DMS114 treated with DMSO at 0.1 percent for 48 hours (cell line): ENCODE measurements around the gene NRF1.
"Not testable (repeated sequence)": the region's sequence is repeated elsewhere in the genome, so short reads cannot be mapped to it uniquely, and the experiment has no call there.

Experiments
- DNase-seq: peaks from one replicate; lab custom pipeline; 2025; ENCODE audit not compliant: unreplicated experiment; lab: John Stamatoyannopoulos, UW

NRF1 gene

DNA sequence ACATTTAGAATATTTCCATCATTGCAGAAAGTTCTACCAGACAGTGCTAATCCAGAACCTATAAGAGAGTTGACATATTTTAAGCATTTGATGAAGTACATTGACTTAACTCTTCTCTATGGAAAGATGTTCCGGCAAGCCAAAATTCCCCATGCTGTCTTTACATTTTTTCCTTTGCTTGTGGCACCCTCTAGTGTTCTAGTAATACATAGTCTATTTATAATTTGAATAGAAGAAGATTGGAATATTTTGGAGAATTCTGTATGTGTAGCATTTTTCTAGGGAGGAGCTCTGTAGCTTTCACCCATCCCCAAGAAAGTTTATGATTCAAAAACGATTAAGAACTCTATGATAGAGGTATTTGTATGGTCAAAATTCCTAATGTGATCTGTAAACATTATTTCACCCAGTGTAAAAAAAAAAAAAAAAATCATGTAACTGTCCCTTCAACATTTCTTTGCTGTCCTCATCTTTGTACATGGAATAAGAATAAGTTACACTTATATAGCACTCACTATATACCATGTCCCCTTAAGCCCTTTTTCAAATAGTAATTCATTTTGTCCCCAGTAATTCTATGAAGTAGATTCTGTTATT is 33.2 kb downstream of the NRF1 start:
- peak; percentile 64 for DNase-seq

GRCh38 chr7:129646369-129647021 is 35.0 kb downstream of the NRF1 start:
- DNase-seq, result no peak

GRCh38 chr7:129649128-129649690 is 37.7 kb downstream of the NRF1 start:
- no peak for DNase-seq

DNA sequence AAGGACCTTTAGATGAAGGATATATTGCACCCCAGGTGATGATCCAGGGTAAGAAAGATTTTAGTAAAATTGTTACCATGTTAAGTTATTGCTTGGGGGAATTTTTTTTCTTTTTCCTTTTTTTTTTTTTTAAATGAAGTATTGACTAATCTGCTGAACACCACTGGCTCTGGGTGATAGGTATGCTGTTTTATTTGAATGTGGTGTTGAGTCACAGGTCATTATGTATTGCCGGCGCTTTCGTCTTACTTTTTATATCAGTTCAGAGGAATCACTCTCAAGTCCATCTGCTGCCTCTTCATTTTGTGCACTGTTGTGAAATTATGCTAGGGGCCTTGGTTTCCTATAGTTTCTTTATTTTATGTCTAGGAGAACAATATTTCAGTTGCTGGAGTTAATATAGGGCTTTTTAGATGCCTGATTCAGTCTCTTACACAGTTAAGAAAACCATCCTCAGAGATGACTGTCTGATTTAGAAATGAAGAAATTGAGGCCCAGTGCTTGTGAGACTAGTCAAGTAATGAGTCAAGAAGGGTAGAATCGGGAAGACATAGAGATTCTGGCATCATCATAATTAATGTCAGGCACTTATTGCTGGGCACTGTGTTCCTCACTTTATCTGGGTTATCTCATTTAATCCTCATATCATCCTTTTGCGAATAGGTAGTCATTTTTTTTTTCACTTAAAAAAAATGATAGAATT is 38.7 kb downstream of the NRF1 start:
- DNase-seq, result no peak

GRCh38 chr7:129652914-129653313 is 41.4 kb downstream of the NRF1 start:
- DNase-seq, result no peak

- no peak for DNase-seq
Measured at GRCh38 chr7:129655811-129656210, 44.3 kb downstream of the NRF1 start.

GRCh38 chr7:129657363-129657762 is 45.8 kb downstream of the NRF1 start:
- no peak for DNase-seq

DNA sequence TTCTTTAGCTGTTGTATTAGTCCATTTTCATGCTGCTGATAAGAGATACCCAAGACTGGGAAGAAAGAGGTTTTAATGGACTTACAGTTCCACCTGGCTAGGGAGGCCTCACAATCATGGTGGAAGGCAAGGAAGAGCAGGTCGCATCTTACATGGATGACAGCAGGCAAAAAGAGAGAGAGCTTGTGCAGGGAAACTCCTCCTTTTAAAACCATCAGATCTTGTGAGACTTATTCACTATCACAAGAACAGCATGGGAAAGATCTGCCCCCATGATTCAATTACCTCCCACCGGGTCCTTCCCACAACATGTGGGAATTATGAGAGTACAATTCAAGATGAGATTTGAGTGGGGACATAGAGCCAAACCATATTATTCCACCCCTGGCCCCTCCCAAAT is 48.4 kb downstream of the NRF1 start:
- DNase-seq, result not testable (repeated sequence)

DNA sequence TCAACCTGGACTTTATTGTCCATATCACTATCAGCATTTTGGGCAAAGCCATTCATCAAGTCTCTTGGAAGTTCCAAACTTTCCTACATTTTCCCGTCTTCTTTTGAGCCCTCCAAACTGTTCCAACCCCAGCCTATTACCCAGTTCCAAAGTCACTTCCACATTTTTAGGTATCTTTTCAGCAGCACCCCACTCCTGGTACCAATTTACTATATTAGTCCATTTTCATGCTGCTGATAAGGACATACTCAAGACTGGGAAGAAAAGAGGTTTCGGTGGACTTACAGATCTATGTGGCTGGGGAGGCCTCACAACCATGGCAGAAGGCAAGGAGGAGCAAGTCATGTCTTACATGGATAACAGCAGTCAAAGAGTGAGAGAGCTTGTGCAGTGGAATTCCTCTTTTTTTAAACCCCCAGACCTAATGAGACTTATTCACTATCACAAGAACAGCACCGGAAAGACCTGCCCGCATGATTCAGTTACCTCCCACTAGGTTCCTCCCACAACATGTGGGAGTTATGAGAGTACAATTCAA is 50.2 kb downstream of the NRF1 start:
- DNase-seq, result no peak

DNA sequence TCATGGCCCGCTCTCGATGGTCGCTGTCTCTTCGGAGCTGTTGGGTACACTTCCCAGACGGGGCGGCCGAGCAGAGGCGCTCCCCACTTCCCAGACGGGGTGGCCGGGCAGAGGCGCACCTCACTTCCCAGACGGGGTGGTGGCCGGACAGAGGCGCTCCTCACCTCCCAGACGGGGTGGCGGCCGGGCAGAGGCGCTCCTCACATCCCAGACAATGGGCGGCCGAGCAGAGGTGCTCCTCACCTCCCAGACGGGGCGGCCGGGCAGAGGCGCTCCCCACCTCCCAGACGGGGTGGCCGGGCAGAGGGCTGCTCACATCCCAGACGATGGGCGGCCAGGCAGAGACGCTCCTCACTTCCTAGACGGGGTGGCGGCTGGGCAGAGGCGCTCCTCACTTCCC is 51.7 kb downstream of the NRF1 start:
- not testable (repeated sequence) for DNase-seq

DNA sequence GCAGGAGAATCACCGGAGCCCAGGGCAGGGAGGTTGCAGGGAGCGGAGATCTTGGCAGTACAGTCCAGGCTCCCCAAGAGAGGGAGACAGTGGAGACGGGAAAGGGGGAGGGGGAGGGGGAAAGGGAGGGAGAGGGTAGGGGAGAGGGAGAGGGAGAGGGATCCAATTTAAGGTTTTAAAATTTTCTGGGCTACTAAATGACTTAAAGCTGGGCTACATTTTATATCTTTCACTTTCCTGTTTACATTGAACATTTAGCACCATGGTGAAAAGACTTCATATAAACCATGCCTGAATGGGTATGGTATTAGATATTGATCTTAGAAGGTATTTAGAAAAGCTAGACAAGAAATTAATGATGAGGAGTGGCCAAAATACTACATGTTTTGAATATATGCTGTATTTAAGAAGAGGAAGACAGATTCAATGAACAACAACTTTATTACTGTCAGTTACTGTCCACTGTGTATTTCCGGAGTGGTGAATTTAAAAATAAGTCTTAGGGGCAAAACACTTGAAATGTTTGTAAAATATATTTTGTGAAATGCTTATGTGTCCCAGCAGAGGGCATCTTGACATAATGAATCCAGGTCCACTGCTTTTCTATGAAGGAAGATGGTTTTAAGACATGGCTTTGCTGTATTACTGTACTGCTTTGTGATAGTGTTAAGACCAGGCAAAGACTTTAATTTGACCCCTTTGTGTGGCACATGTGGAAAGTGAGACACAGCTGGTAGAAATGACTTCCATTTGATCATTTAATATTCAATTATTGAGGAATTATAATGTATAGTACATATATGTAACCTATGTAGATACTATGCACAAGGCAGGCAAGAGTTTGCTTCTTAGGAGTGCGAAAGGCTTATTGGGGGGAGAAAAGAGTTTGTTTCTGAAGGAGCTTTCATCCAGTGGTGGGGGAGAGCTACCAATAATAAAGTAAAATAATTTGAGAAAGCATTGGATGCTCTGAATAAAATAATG is 52.8 kb downstream of the NRF1 start:
- peak; percentile 55 for DNase-seq

- no peak for DNase-seq
Measured at GRCh38 chr7:129665013-129665401, 53.5 kb downstream of the NRF1 start.

DNA sequence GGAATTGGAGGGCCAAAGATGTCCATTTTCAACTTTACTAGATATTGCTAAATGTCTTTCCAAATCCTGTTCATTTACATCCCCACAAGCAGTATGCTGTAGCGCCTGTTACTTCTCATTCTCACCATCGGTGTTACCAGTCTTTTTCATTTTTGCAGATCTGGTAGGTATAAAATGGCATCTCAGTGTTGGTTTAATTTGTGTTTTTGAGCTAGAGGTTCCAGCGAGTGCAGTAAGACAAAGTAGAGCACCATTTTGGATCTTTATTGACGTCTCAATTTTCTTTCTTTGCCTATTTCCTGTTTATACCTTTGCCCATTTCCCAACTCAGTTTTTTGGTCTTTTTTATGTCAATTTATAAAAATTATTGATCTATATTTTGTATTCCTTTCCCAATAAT is 55.6 kb downstream of the NRF1 start:
- DNase-seq, result no peak

GRCh38 chr7:129667551-129667950 is 56.0 kb downstream of the NRF1 start:
- DNase-seq, result no peak

- no peak for DNase-seq
Measured at GRCh38 chr7:129669901-129670300, 58.4 kb downstream of the NRF1 start.

DNA sequence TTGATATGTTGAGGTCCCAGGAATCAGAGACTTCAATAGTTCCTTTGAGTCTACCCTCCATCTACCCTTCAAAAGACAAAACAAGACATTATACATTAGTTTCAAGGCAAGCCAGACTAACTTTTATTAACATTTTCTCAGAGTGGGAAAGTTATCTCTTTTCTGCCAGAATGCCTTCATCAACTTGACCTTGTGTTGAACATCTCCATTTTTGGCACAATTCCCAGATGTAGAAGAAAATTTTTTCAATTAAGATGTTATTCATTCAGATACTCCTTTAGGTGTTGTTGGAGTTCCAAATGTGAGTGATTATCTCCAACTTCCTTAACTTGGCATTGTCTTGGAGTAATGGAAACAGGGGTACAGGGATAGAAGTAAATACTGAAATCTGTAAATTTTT is 59.1 kb downstream of the NRF1 start:
- DNase-seq, result no peak

GRCh38 chr7:129671266-129671665 is 59.7 kb downstream of the NRF1 start:
- no peak for DNase-seq

DNA sequence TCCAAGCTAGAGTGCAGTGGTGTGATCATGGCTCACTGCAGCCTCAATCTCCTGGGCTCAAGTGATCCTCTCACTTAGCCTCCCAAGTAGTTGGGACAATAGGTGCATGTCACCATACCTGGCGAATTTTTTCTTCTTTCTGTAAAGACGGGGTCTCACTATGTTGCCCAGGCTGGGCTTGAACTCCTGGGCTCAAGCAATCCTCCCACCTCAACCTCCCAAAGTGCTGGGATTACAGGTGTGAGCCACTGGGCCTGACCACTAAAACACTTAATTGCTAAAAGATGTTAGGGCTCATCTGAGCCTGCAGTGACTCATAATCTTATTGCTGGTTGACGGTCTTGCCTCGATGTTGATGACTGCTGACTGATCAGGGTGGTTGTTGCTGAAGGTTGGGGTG is 63.0 kb downstream of the NRF1 start:
- DNase-seq, result not testable (repeated sequence)

DNA sequence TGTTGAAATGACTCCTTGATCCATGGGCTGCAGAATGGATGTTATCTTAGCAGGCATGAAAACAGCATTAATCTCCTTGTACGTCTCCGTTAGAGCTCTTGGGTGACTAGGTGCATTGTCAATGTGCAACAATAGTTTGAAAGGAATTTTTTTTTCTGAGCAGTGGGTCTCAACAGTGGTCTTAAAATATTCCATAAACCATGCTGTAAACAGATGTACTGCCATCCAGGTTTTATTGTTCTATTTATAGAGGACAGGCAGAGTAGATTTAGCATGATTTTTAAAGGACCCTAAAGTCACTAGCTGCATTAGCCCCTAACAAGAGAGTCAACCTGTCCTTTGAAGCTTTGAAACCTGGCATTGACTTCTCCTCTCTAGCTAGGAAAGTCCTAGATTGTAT is 64.0 kb downstream of the NRF1 start:
- DNase-seq, result no peak

GRCh38 chr7:129676017-129676897 is 64.7 kb downstream of the NRF1 start:
- DNase-seq, result no peak
